ENCODE results near the gene MEMO1. TPM values are rescaled to one million over a fixed set of nuclear protein-coding genes. Genes with fewer than 3 reads are reported as not detected.

The MEMO1 gene
- 20.8 and 30.9 TPM in 2 replicates for total RNA-seq

GRCh38 chr2:32010670-32011484 is at the start of gene MEMO1:
Gene MEMO1, minus strand, starts transcription at chr2:32011008. Its CDS starts 761 bp downstream, at chr2:32010247.

DNA sequence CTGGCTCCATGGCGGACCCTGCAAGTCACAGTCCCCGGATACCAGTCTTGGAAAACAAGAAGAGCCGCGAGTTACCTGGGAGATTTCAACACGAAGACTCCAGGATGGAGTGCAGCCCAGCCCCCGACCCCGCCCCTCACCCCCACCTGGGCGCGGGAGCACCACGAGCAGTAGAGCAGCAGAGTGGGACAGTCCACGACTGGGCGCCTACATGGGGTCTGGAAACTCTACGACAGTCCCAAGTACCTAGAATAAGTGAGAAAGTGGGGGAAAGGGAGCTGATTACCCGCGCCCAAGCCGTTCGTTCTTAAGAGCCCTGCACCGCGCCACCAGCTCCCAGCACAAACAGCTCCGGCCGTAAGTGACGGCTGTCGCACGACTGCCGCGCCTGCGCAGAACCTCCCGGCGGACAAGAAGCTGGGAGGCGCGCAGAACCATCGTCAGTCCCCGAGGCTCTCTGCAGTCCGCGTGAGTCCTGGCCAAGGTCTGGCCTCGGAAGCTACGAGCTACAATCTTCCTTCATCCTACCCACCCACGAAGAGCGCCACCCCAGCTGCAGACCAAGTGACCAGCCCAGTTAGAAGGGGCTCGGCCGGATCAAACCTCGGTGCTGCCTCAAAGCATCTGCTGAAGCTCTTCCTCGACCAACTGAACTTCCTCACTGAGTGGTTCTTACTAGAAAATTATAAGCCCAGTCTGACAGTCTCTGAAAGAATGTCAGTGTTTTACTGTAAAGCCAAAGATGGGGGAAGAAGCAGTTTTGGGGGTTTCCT is 28.8 kb upstream of the MEMO1 start, which contains the start of gene DPY30:
TSS of gene DPY30 (minus strand) at position 359 of the 773 bp plus-strand sequence. CDS start at position 10, 349 bp downstream.

Other genes starting within 250 kb of the MEMO1 start
- 58.0 and 68.9 TPM in 2 replicates for gene DPY30, start 28.8 kb upstream of the MEMO1 start, total RNA-seq
- gene SPAST, start 52.5 kb upstream of the MEMO1 start, total RNA-seq, result 16.7 and 20.6 TPM in 2 replicates
- gene SLC30A6, start 154.9 kb upstream of the MEMO1 start, total RNA-seq, result 12.1 and 16.1 TPM in 2 replicates